ENCODE data around the gene SPSB1. TPM values are rescaled to one million over a fixed set of nuclear protein-coding genes. Genes with fewer than 3 reads are reported as not detected.

Gene SPSB1
- polyA plus RNA-seq, 1 experiment = 20.3 TPM

- peak overlapping the region; percentile 12 for H3K27ac ChIP-seq (ENCODE audit: low read depth, low read length)
- H3K27me3 ChIP-seq (ENCODE audit: control insufficient read depth, insufficient read depth, low read length) = no peaks in the 10 kb centered on the region
- H3K4me3 ChIP-seq (ENCODE audit: low read depth, low read length) = no peak overlapping the region; the same call in 1 of the 2 replicates
- CTCF ChIA-PET = interaction anchor here (0.9 to 1.9 kb wide), 2 partner anchors 8 to 215 kb away, joined by 3 to 6 read pairs; no protein-coding TSS in a partner anchor
- H3K9me3 ChIP-seq (ENCODE audit: control insufficient read depth, insufficient read depth, low read length) = no peaks in the 10 kb centered on the region; the same call in 1 of the 2 replicates
- no peak for DNase-seq (ENCODE audit: low read depth, low spot score)
- TF ChIP-seq, protein P1, sequence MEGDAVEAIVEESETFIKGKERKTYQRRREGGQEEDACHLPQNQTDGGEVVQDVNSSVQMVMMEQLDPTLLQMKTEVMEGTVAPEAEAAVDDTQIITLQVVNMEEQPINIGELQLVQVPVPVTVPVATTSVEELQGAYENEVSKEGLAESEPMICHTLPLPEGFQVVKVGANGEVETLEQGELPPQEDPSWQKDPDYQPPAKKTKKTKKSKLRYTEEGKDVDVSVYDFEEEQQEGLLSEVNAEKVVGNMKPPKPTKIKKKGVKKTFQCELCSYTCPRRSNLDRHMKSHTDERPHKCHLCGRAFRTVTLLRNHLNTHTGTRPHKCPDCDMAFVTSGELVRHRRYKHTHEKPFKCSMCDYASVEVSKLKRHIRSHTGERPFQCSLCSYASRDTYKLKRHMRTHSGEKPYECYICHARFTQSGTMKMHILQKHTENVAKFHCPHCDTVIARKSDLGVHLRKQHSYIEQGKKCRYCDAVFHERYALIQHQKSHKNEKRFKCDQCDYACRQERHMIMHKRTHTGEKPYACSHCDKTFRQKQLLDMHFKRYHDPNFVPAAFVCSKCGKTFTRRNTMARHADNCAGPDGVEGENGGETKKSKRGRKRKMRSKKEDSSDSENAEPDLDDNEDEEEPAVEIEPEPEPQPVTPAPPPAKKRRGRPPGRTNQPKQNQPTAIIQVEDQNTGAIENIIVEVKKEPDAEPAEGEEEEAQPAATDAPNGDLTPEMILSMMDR (IDR thresholded peaks at IDR 0.05; ENCODE audit: low read depth, low read length) = no peak
- POLR2A ChIA-PET = interaction anchor here (1.0 to 1.1 kb wide), 2 partner anchors 14 to 33 kb away, joined by 3 to 7 read pairs; no protein-coding TSS in a partner anchor
Observed at GRCh38 chr1:9275567-9276034, 17.1 kb upstream of the SPSB1 start.

- no peaks in the 10 kb centered on the region for H3K27me3 ChIP-seq (ENCODE audit: control insufficient read depth, insufficient read depth, low read length)
- TF ChIP-seq, protein P1 (IDR thresholded peaks at IDR 0.05; ENCODE audit: low read depth, low read length) = no peak
- H3K4me3 ChIP-seq (ENCODE audit: low read depth, low read length) = no peak overlapping the region
- H3K27ac ChIP-seq (ENCODE audit: low read depth, low read length) = no peak overlapping the region
- CTCF ChIA-PET = interaction anchor here (1.6 kb wide), 1 partner anchor 11 kb away, joined by 4 read pairs; no protein-coding TSS in a partner anchor
- DNase-seq (ENCODE audit: low read depth, low spot score) = no peak
- H3K9me3 ChIP-seq (ENCODE audit: control insufficient read depth, insufficient read depth, low read length) = no peaks in the 10 kb centered on the region
- POLR2A ChIA-PET = no interaction called here
Observed at GRCh38 chr1:9278116-9278515, 14.6 kb upstream of the SPSB1 start.

GRCh38 chr1:9278585-9279153, 14.0 kb upstream of the SPSB1 start:
- POLR2A ChIA-PET = no interaction called here
- no peak for DNase-seq (ENCODE audit: low read depth, low spot score)
- TF ChIP-seq, protein P1 (IDR thresholded peaks at IDR 0.05; ENCODE audit: low read depth, low read length) = no peak
- CTCF ChIA-PET = interaction anchor here (1.6 kb wide), 1 partner anchor 12 kb away, joined by 4 read pairs; no protein-coding TSS in a partner anchor
- no peak overlapping the region for H3K4me3 ChIP-seq (ENCODE audit: low read depth, low read length)
- peak overlapping the region; percentile 40 for H3K27ac ChIP-seq (ENCODE audit: low read depth, low read length)
- H3K9me3 ChIP-seq (ENCODE audit: control insufficient read depth, insufficient read depth, low read length) = peaks cover 4% of the 10 kb centered on the region
- H3K27me3 ChIP-seq (ENCODE audit: control insufficient read depth, insufficient read depth, low read length) = no peaks in the 10 kb centered on the region

DNA sequence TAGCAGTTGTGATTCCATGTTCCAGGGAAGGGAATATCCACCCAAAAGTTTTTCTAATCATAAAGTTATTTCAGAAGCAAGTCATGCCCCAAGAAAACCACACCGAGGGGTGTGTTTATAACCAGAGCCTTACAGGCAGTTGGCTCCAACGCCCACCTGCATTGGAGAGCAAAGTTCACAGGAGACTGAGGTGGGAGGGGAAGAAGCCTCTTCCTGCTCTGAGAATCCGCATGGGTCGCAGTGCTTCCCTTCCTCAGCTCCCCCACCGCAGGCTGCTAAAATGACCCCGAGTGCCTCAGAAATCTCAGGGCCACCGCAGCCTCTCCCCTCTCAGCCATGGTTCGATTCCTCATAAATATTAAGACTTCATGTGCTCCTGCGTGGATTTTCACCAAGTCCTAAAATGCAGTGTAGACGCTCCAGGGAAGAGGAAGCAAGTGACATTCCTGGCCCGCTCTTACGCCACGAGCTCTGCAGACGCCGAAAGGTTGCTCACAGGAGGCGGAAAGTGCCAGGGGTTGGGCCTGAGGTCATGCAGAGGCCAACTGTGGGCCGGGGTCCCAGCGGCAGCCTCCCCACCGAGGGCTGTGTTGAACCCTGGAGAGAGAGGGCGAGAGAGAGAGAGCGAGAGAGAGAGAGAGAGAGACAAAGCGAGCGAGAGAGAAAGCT, 13.4 kb upstream of the SPSB1 start:
- peak overlapping the region; percentile 40 for H3K27ac ChIP-seq (ENCODE audit: low read depth, low read length)
- no peak for DNase-seq (ENCODE audit: low read depth, low spot score)
- H3K27me3 ChIP-seq (ENCODE audit: control insufficient read depth, insufficient read depth, low read length) = no peaks in the 10 kb centered on the region
- peaks cover 6% of the 10 kb centered on the region for H3K9me3 ChIP-seq (ENCODE audit: control insufficient read depth, insufficient read depth, low read length)
- POLR2A ChIA-PET = interaction anchor here (0.7 kb wide), 1 partner anchor 12 kb away, joined by 4 read pairs; no protein-coding TSS in a partner anchor
- CTCF ChIA-PET = interaction anchor here (1.0 to 1.6 kb wide), 2 partner anchors 12 to 13 kb away, joined by 3 to 4 read pairs; no protein-coding TSS in a partner anchor
- no peak overlapping the region for H3K4me3 ChIP-seq (ENCODE audit: low read depth, low read length)
- TF ChIP-seq, protein P1 (IDR thresholded peaks at IDR 0.05; ENCODE audit: low read depth, low read length) = no peak

All from AG04450 (cell line).